Activated T-helper 1 cell treated with Interleukin-2 at 50 U/mL for 16 hours (primary cell): Measurements from ENCODE around the gene CXCL11.
A peak's percentile ranks its signal among the peaks of the same experiment; 100 is the strongest.
"Not testable (repeated sequence)": the region's sequence is repeated elsewhere in the genome, so short reads cannot be mapped to it uniquely, and the experiment has no call there.

Source experiments
- DNase-seq: peaks from one replicate; pipeline ENCODE4 v3.0.0-alpha.2; 2020; ENCODE audit warnings: low read depth

CXCL11 gene

GRCh38 chr4:76035799-76036380, at the start of gene CXCL11:
Gene CXCL11 (minus strand): TSS chr4:76036070. CDS start chr4:76035987, 83 bp downstream.
- DNase-seq, result no peak

DNA sequence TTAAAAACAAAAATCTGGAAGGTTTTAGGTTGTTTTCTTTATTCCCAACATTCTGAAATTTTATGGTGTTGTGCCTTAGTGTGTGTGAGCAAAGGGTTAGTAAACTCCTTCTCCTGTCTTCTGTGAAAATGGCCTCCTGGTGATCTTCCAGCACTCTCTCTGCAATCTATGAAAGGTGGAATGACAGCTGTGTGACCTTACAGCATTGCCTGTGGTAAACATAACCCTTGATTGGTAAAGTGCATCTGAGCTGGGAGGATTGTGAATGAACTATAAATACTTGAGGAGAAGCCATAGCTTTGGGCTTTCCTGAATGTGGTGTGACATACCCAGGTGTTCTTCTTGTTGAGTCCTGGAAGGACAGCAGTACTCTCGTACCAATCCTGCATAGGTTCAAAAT, 48.7 kb upstream of the CXCL11 start:
- no peak for DNase-seq

DNA sequence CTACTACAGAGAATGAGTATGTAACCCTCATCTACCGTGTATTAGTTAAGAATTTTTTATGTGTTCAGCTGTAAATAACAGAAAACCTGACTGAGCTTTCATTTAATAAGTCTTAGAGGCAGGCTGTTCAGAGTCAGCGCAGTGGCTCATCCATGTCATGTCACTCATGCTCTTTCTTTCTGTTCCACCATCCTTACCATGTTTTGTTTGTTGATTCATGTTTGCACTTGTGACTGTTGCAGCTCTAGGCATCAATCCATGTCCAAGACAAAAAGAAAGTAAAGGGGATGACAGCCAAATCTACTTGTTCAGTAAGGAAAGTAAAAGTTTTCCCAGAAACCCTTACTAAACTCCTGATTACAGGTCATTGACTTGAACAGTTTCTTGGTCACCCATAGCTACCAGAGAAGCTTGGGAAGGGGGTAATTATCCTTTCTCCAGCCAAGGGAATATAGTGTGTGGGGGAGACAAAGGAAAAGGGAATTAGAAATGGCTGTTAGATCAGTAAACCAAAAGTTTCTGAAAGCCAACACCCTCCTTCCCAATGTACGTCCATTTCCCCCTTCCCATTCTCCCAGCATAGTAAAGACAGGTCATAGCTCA, 47.6 kb upstream of the CXCL11 start:
- DNase-seq, result no peak

- DNase-seq, result no peak
These were observed 42.3 kb upstream of the CXCL11 start for GRCh38 chr4:76078033-76078613.

DNA sequence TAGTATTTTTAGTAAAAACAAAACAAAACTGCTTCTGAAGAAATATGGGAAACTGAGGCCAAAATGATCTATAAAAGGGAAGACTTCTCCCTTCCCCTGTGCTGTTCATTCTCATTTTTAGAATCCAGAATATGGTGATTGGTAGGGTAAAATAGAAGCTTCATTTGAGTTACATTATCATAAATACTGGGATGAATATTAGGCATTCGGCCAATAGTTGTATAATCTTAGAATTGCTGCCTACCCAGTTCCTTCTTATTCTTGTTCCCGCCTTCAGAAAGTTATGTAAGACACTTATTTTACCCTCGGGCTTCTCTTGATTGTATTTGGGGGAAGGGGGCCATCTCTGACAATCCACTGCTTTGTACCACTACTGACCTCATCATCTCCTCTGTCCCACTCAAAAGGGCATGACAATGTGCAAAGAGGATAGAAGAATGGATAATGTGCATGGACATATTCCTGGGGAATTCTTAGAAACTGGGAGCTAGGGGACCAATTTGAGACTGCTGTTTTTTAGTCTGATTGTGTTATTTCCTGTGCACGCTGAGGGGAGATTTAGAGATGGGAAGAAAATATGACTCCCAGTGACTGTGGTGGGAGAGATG, 39.2 kb upstream of the CXCL11 start:
- DNase-seq, result no peak

- DNase-seq, result no peak
These were observed 38.6 kb upstream of the CXCL11 start, which contains the start of gene ART3 for GRCh38 chr4:76074468-76074867. Gene ART3 (plus strand): TSS chr4:76074709. CDS start chr4:76075890, 1,181 bp downstream.

- DNase-seq, result no peak
These were observed 36.9 kb upstream of the CXCL11 start for GRCh38 chr4:76072760-76073159.

DNA sequence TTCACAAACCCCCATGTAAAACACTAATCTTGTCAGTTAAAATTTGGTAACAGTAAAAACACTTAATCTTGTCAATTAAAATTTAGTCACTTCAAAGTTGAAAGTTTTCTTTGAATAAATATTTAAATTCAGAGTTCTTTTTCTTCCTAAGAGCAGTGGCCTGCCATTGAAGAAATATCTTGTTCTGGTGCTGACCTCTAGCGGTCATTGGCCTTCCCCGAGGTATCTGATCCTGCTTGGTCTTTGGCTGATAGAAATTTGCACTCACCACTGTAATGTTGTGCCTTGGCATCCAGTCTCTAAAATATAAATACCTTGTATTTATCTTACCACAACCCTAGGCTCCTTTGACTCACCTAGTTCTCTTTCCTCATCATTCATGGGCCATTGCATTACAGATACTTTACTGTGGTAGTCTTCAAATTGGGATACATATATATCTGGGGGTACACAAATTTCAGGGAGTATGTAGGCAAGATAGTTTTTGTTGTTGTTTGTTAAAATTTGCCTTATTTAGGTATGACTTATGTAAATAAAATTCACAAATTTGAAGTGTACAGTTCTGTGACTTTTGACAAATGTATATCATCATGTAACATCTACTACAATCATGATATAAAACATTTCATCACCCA, 31.9 kb upstream of the CXCL11 start:
- DNase-seq, result peak; percentile 31

DNA sequence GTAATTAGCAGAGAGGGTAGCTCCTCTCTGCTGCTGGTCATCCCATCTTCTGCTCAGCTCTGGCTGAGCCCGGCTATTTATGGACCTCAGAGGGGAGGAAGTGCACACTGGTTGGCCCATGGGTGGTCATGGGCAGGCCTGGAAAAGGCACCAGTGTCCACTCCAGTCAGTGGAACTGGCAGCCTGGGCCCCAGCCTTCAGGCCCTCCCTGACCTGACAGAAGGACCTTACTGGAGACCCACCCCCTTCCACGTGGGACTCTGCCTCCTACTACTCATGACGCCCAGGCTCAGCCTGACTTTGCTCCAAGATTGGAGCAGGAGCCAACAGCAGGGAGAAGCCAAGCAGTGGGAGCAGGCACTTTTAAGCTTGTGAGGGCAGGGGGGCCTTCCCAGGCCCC, 30.7 kb upstream of the CXCL11 start:
- no peak for DNase-seq

DNA sequence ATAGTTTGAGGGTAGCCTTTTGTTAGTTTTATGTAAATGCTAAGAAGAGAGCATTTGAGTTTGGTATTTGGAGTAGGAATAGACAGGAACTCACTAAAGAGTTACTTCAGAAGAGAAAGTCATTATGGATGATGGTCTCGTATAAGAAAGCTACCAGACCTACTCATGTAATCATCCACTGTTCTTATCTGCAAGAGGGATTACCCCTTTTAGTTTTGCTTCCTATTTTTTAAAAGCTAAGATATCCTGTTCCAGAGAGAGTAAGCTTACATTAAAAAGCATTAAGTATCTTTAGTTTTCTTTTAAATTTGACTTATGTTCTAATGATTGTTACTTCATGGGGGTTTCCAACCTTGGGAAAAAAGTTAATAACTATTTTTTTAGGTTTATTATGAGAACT, 26.1 kb upstream of the CXCL11 start:
- DNase-seq, result no peak

DNA sequence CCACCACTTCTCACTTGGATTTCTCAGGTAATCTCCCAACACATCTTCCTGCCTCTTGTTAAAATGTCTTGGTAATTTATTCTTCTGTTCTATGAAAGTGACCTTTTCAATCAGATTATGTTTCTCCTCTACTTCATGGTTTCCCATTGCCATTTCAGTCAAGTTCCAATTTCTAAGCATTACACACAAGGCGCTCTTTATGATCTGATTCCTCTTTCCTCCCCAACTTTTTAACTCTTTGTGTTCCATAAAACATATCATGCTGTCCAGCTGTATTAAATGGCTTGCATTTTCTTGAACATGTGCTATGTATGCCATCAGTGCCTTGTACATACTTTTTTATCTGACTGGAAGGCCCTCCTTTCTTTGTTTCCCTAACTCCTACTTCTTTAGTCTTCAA, 25.6 kb upstream of the CXCL11 start:
- DNase-seq, result no peak

- DNase-seq, result no peak
These were observed 24.6 kb upstream of the CXCL11 start for GRCh38 chr4:76060506-76060905.

DNA sequence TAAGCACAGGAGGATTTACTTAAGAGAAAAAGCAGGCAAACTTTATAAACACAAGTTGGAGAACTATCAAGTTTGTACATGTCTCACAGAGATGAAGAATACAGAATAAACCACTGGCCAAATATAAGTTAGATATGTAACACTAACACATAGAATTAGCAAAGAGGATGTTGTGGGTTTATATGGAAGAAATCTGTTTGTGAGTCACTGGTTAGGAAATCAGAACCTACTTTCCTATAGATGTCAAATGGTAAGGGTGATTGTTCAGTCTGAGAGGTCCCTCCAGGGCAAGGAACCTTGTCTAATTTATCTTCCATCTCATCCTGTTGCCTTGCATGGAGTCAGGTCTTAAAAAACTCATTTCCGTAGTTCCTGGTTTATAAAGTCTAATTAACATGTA, 23.9 kb upstream of the CXCL11 start:
- DNase-seq, result no peak

GRCh38 chr4:76058888-76059426, 23.1 kb upstream of the CXCL11 start:
- DNase-seq, result no peak

- DNase-seq, result no peak
These were observed 22.4 kb upstream of the CXCL11 start for GRCh38 chr4:76058302-76058701.

- no peak for DNase-seq
These were observed 19.6 kb upstream of the CXCL11 start for GRCh38 chr4:76055421-76055820.

DNA sequence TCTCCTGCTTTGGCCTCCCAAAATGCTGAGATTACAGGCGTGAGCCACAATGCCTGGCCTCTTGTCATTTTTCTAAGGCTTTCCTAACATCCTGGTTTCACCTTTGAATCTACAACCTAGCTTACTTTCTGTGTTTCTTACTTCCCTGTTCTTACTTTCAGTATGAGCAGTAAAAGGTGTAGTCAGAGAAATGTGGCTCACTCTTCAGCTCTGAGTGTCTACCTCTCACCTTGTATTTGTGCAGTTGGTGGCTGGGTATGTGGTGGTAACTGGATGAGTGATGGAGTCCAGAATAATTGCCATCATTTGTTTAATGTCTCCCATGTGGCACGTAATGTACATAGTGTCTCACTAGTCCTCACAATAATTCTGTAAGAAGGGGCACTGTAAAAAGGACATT, 19.1 kb upstream of the CXCL11 start:
- no peak for DNase-seq

DNA sequence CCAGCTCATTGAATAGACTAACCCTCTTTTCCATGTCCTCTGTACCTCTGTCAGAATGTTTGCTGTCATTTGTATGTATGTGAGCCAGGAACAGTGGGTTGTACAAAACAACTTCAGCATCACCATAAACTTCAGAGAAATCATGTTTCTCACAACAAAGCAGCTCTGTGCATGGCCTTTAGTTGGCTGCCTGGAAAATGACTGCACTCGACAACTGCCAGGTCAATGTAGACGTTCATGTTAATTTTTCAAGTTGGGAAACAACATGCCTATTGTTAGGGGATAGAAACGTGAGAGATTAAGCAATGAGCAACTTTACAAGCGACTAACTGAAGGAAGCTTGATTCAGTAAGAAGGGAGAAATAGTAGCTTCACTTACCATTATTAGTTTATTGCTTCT, 17.9 kb upstream of the CXCL11 start:
- no peak for DNase-seq

DNA sequence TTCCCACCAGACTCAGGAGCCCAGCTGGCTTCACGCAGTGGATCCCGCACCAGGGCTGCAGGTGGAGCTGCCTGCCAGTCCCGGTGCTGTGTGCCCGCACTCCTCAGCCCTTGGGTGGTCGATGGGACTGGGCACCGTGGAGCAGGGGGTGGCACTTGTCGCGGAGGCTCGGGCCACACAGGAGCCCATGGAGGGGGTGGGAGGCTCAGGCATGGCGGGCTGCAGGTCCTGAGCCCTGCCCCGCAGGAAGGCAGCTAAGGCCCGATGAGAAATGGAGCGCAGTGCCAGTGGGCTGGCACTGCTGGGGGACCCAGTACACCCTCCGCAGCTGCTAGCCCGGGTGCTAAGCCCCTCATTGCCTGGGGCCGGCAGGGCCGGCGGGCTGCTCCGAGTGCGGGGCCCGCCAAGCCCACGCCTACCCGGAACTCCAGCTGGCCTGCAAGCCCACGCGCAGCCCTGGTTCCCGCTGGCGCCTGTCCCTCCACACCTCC, 14.7 kb upstream of the CXCL11 start:
- not testable (repeated sequence) for DNase-seq

DNA sequence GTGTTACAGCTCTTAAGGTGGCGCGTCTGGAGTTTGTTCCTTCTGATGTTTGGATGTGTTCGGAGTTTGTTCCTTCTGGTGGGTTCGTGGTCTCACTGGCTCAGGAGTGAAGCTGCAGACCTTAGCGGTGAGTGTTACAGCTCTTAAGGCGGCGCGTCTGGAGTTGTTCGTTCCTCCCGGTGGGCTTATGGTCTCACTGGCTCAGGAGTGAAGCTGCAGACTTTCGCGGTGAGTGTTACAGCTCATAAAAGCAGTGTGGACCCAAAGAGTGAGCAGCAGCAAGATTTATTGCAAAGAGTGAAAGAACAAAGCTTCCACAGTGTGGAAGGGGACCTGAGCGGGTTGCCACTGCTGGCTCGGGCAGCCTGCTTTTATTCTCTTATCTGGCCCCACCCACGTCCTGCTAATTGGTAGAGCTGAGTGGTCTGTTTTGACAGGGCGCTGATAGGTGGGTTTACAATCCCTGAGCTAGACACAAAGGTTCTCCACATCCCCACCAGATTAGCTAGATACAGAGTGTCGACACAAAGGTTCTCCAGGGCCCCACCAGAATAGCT, 14.1 kb upstream of the CXCL11 start:
- DNase-seq, result not testable (repeated sequence)

- not testable (repeated sequence) for DNase-seq
These were observed 8.8 kb upstream of the CXCL11 start for GRCh38 chr4:76044686-76045085.

GRCh38 chr4:76043306-76043705, 7.4 kb upstream of the CXCL11 start:
- DNase-seq, result not testable (repeated sequence)
